ENCODE measurements around the gene ATAD3A.
"Not testable (repeated sequence)": the region's sequence is repeated elsewhere in the genome, so short reads cannot be mapped to it uniquely, and the experiment has no call there.

ATAD3A gene

GRCh38 chr1:1521331-1521730 is 9.4 kb downstream of the ATAD3A start:
- Histone ChIP-seq H2AFZ (ENCODE audit: low read depth, low read length) (no peak overlapping the region), H3K4me1 (ENCODE audit: insufficient read depth, low read length) (no peaks in the 10 kb centered on the region), H3K36me3 (ENCODE audit: insufficient read depth, low read length) (peaks cover 40% of the 10 kb centered on the region), H3K9me3 (ENCODE audit: low read length) (no peaks in the 10 kb centered on the region), H3K4me3 (ENCODE audit: low read length) (no peak overlapping the region), H3K27me3 (ENCODE audit: insufficient read depth, low read length) (no peaks in the 10 kb centered on the region)

GRCh38 chr1:1522536-1522935 is 10.6 kb downstream of the ATAD3A start:
- not testable (repeated sequence) for H3K4me3 ChIP-seq (ENCODE audit: low read length); H3K4me1 ChIP-seq (ENCODE audit: insufficient read depth, low read length); H3K9me3 ChIP-seq (ENCODE audit: low read length); H2AFZ ChIP-seq (ENCODE audit: low read depth, low read length); H3K27me3 ChIP-seq (ENCODE audit: insufficient read depth, low read length)
- peaks cover 44% of the 10 kb centered on the region for H3K36me3 ChIP-seq (ENCODE audit: insufficient read depth, low read length)

GRCh38 chr1:1523226-1523625 is 11.3 kb downstream of the ATAD3A start:
- H3K36me3 ChIP-seq (ENCODE audit: insufficient read depth, low read length): peaks cover 45% of the 10 kb centered on the region
- not testable (repeated sequence) for H3K9me3 ChIP-seq (ENCODE audit: low read length); H3K27me3 ChIP-seq (ENCODE audit: insufficient read depth, low read length); H2AFZ ChIP-seq (ENCODE audit: low read depth, low read length); H3K4me1 ChIP-seq (ENCODE audit: insufficient read depth, low read length); H3K4me3 ChIP-seq (ENCODE audit: low read length)

GRCh38 chr1:1523651-1524050 is 11.7 kb downstream of the ATAD3A start:
- H3K9me3 ChIP-seq (ENCODE audit: low read length); H3K27me3 ChIP-seq (ENCODE audit: insufficient read depth, low read length); H3K4me1 ChIP-seq (ENCODE audit: insufficient read depth, low read length); H3K4me3 ChIP-seq (ENCODE audit: low read length); H2AFZ ChIP-seq (ENCODE audit: low read depth, low read length): not testable (repeated sequence)
- H3K36me3 ChIP-seq (ENCODE audit: insufficient read depth, low read length): peaks cover 45% of the 10 kb centered on the region

- H3K4me3 ChIP-seq (ENCODE audit: low read length); H3K9me3 ChIP-seq (ENCODE audit: low read length); H2AFZ ChIP-seq (ENCODE audit: low read depth, low read length); H3K4me1 ChIP-seq (ENCODE audit: insufficient read depth, low read length); H3K27me3 ChIP-seq (ENCODE audit: insufficient read depth, low read length): not testable (repeated sequence)
- peaks cover 54% of the 10 kb centered on the region for H3K36me3 ChIP-seq (ENCODE audit: insufficient read depth, low read length)
These were observed 12.9 kb downstream of the ATAD3A start for GRCh38 chr1:1524750-1525383.

GRCh38 chr1:1526476-1526875 is 14.5 kb downstream of the ATAD3A start:
- H3K9me3 ChIP-seq (ENCODE audit: low read length); H3K4me1 ChIP-seq (ENCODE audit: insufficient read depth, low read length); H3K4me3 ChIP-seq (ENCODE audit: low read length); H3K27me3 ChIP-seq (ENCODE audit: insufficient read depth, low read length); H2AFZ ChIP-seq (ENCODE audit: low read depth, low read length): not testable (repeated sequence)
- H3K36me3 ChIP-seq (ENCODE audit: insufficient read depth, low read length): peaks cover 45% of the 10 kb centered on the region

- no peak overlapping the region for H3K4me3 ChIP-seq (ENCODE audit: low read length)
- no peak overlapping the region for H2AFZ ChIP-seq (ENCODE audit: low read depth, low read length)
- H3K36me3 ChIP-seq (ENCODE audit: insufficient read depth, low read length): peaks cover 45% of the 10 kb centered on the region
- no peaks in the 10 kb centered on the region for H3K9me3 ChIP-seq (ENCODE audit: low read length)
- H3K4me1 ChIP-seq (ENCODE audit: insufficient read depth, low read length): no peaks in the 10 kb centered on the region
- no peaks in the 10 kb centered on the region for H3K27me3 ChIP-seq (ENCODE audit: insufficient read depth, low read length)
These were observed 15.3 kb downstream of the ATAD3A start for GRCh38 chr1:1527092-1527816.

GRCh38 chr1:1528301-1529267 is 16.6 kb downstream of the ATAD3A start:
- Histone ChIP-seq H3K9me3 (ENCODE audit: low read length) (no peaks in the 10 kb centered on the region), H2AFZ (ENCODE audit: low read depth, low read length) (no peak overlapping the region), H3K4me3 (ENCODE audit: low read length) (no peak overlapping the region), H3K4me1 (ENCODE audit: insufficient read depth, low read length) (no peaks in the 10 kb centered on the region), H3K36me3 (ENCODE audit: insufficient read depth, low read length) (peaks cover 45% of the 10 kb centered on the region), H3K27me3 (ENCODE audit: insufficient read depth, low read length) (no peaks in the 10 kb centered on the region)

- no peak overlapping the region for H3K4me3 ChIP-seq (ENCODE audit: low read length)
- no peaks in the 10 kb centered on the region for H3K4me1 ChIP-seq (ENCODE audit: insufficient read depth, low read length)
- H3K9me3 ChIP-seq (ENCODE audit: low read length): no peaks in the 10 kb centered on the region
- peaks cover 43% of the 10 kb centered on the region for H3K36me3 ChIP-seq (ENCODE audit: insufficient read depth, low read length)
- no peaks in the 10 kb centered on the region for H3K27me3 ChIP-seq (ENCODE audit: insufficient read depth, low read length)
- H2AFZ ChIP-seq (ENCODE audit: low read depth, low read length): no peak overlapping the region
These were observed 17.4 kb downstream of the ATAD3A start for GRCh38 chr1:1529321-1529720.

- H3K27me3 ChIP-seq (ENCODE audit: insufficient read depth, low read length): no peaks in the 10 kb centered on the region
- no peak overlapping the region for H3K4me3 ChIP-seq (ENCODE audit: low read length)
- H2AFZ ChIP-seq (ENCODE audit: low read depth, low read length): no peak overlapping the region
- no peaks in the 10 kb centered on the region for H3K9me3 ChIP-seq (ENCODE audit: low read length)
- H3K4me1 ChIP-seq (ENCODE audit: insufficient read depth, low read length): no peaks in the 10 kb centered on the region
- H3K36me3 ChIP-seq (ENCODE audit: insufficient read depth, low read length): peaks cover 41% of the 10 kb centered on the region
These were observed 18.0 kb downstream of the ATAD3A start for GRCh38 chr1:1529936-1530335.

- H3K4me3 ChIP-seq (ENCODE audit: low read length): no peak overlapping the region
- H3K9me3 ChIP-seq (ENCODE audit: low read length): no peaks in the 10 kb centered on the region
- H2AFZ ChIP-seq (ENCODE audit: low read depth, low read length): no peak overlapping the region
- no peaks in the 10 kb centered on the region for H3K27me3 ChIP-seq (ENCODE audit: insufficient read depth, low read length)
- H3K36me3 ChIP-seq (ENCODE audit: insufficient read depth, low read length): peaks cover 30% of the 10 kb centered on the region
- no peaks in the 10 kb centered on the region for H3K4me1 ChIP-seq (ENCODE audit: insufficient read depth, low read length)
These were observed 20.0 kb downstream of the ATAD3A start for GRCh38 chr1:1531947-1532346.

GRCh38 chr1:1533176-1533893 is 21.4 kb downstream of the ATAD3A start:
- not testable (repeated sequence) for H3K4me1 ChIP-seq (ENCODE audit: insufficient read depth, low read length); H3K27me3 ChIP-seq (ENCODE audit: insufficient read depth, low read length); H3K9me3 ChIP-seq (ENCODE audit: low read length)

GRCh38 chr1:1533894-1534291 is 21.9 kb downstream of the ATAD3A start:
- H3K27me3 ChIP-seq (ENCODE audit: insufficient read depth, low read length); H2AFZ ChIP-seq (ENCODE audit: low read depth, low read length); H3K9me3 ChIP-seq (ENCODE audit: low read length); H3K4me3 ChIP-seq (ENCODE audit: low read length); H3K4me1 ChIP-seq (ENCODE audit: insufficient read depth, low read length): not testable (repeated sequence)
- H3K36me3 ChIP-seq (ENCODE audit: insufficient read depth, low read length): peaks cover 12% of the 10 kb centered on the region

More at GRCh38 chr1:1533176-1533893, 21.4 kb downstream of the ATAD3A start:
- not testable (repeated sequence) for H2AFZ ChIP-seq (ENCODE audit: low read depth, low read length); H3K4me3 ChIP-seq (ENCODE audit: low read length)
- peaks cover 17% of the 10 kb centered on the region for H3K36me3 ChIP-seq (ENCODE audit: insufficient read depth, low read length)
